GM12865 (cell line): ENCODE results near the gene TEX261.

Experiments
- DNase-seq: peaks from one replicate; pipeline ENCODE4 v3.0.0; 2010; ENCODE audit warnings: low read depth
- H3K4me3 ChIP-seq: 2 replicates; pipeline ENCODE4 v1.5.1; 2011; ENCODE audit warnings: mild to moderate bottlenecking, low read depth, low read length, control low read depth
- CTCF ChIP-seq: IDR thresholded peaks from 2 replicates; pipeline ENCODE4 v1.5.1; 2011; ENCODE audit warnings: low read length, control low read depth, low read depth, inconsistent platforms; ENCODE audit not compliant: insufficient read depth; ENCODE audit errors: missing control alignments

TEX261 gene

GRCh38 chr2:70988151-70988550 is 6.5 kb downstream of the TEX261 start:
- TF ChIP-seq CTCF: no peak
- no peak for DNase-seq
- no peak overlapping the region for H3K4me3 ChIP-seq

GRCh38 chr2:70987386-70987785 is 7.3 kb downstream of the TEX261 start:
- DNase-seq: no peak
- TF ChIP-seq CTCF: no peak
- no peak overlapping the region for H3K4me3 ChIP-seq

DNA sequence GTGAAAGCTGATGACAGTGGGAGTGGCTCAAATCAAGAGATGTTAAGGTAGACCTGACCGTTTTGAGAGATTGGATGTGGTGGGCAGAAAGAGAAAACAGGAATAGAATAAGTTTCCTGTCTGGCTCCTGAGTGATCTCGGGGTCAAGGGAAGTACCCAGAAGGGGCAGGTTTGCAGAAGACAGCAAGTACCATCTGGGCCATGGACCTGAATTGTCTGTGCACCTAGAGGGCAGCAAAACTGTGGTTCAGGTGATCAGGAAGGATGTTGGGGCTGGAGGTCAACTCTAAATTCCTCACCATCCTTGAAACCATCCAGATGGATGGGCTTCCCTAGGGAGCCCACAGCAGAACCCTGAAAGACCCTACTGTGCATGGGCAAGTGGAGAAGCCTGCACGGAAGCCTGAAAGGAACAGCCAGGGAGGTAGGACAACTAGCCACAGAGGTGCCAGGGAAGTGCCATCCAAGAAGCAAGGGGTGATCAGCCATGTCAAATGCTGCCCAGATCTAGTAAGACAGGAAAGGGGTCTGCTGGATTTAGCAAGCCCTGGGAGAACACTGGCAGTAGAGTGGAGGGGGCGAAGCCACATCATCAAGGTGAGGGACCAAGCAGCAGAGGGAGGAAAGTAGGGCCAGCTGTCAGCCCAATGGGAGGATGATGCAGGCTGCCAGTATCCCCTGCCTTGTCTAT is 8.0 kb downstream of the TEX261 start:
- no peak for DNase-seq
- no peak for TF ChIP-seq CTCF
- no peak overlapping the region for H3K4me3 ChIP-seq

GRCh38 chr2:70985956-70986355 is 8.7 kb downstream of the TEX261 start:
- no peak overlapping the region for H3K4me3 ChIP-seq
- no peak for DNase-seq
- TF ChIP-seq CTCF: no peak

- H3K4me3 ChIP-seq: no peak overlapping the region
- no peak for DNase-seq
- TF ChIP-seq CTCF: no peak
These were observed 9.4 kb downstream of the TEX261 start for GRCh38 chr2:70985283-70985688.

GRCh38 chr2:70984576-70985282 is 9.9 kb downstream of the TEX261 start:
- DNase-seq: peak; percentile 76
- H3K4me3 ChIP-seq: no peak overlapping the region
- peak; percentile 83 for TF ChIP-seq CTCF

DNA sequence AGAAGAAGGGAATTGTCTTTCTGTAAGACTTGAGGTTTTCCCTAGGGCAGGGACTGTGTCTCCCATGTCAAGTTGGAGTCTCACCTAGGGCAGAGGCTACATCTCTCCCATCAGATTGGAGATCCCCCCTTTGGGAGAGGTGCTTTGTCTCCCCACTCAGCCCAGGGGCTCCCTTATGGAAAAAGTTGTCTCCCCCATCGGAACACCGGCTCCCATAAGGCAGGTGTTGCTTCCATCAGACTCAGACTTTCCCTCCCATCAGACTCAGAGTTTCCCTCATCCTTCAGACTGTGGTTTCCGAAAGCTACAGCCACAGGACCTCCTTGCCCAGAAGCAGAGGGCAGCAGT is 10.5 kb downstream of the TEX261 start:
- no peak for DNase-seq
- H3K4me3 ChIP-seq: no peak overlapping the region
- TF ChIP-seq CTCF: no peak
